Karpas-422 (cell line): Measurements from ENCODE around the gene CACNB3. TPM values are rescaled to one million over a fixed set of nuclear protein-coding genes. Genes with fewer than 3 reads are reported as not detected.
"Not testable (repeated sequence)": the region's sequence is repeated elsewhere in the genome, so short reads cannot be mapped to it uniquely, and the experiment has no call there.

ENCODE experiments used
- DNase-seq: peaks from one replicate; pipeline ENCODE4 v3.0.0-alpha.2; 2015
- H2AFZ ChIP-seq: fragments of 200-600 bp; sonication (generic); 2 replicates; pipeline ENCODE4 v1.6.1; 2014; ENCODE audit warnings: antibody characterized with exemption, low read length, mixed read lengths
- H3K27ac ChIP-seq: fragments of 200-600 bp; sonication (generic); 2 replicates; pipeline ENCODE4 v1.5.1; 2014; ENCODE audit warnings: mild to moderate bottlenecking, low read length, moderate library complexity
- H3K27me3 ChIP-seq: fragments of 200-600 bp; sonication (generic); 2 replicates; pipeline ENCODE4 v1.6.1; 2014; ENCODE audit warnings: low read length, mixed read lengths
- H3K36me3 ChIP-seq: fragments of 200-600 bp; sonication (generic); 2 replicates; pipeline ENCODE4 v1.6.1; 2014; ENCODE audit warnings: low read length, mixed read lengths; ENCODE audit not compliant: insufficient read depth
- H3K4me1 ChIP-seq: fragments of 200-600 bp; sonication (generic); 2 replicates; pipeline ENCODE4 v1.6.1; 2014; ENCODE audit warnings: mild to moderate bottlenecking, low read length, mixed read lengths
- H3K4me2 ChIP-seq: fragments of 200-600 bp; sonication (generic); 2 replicates; pipeline ENCODE4 v1.6.1; 2014; ENCODE audit warnings: low read length, low read depth, mild to moderate bottlenecking; ENCODE audit not compliant: poor library complexity, severe bottlenecking
- H3K4me3 ChIP-seq: fragments of 200-600 bp; sonication (generic); 2 replicates; pipeline ENCODE4 v1.5.1; 2014; ENCODE audit warnings: mild to moderate bottlenecking, antibody characterized with exemption, low read length, mixed read lengths
- H3K79me2 ChIP-seq: fragments of 200-600 bp; sonication (generic); 2 replicates; pipeline ENCODE4 v1.6.1; 2014; ENCODE audit warnings: mild to moderate bottlenecking, low read length, mixed read lengths
- H3K9ac ChIP-seq: fragments of 200-600 bp; sonication (generic); 2 replicates; pipeline ENCODE4 v1.6.0; 2014; ENCODE audit warnings: low read length
- H3K9me2 ChIP-seq: fragments of 200-600 bp; sonication (generic), shearing (Covaris generic); replicated peaks from 2 replicates; pipeline ENCODE4 v1.6.0; 2014; ENCODE audit warnings: mild to moderate bottlenecking, low read length, moderate library complexity; ENCODE audit not compliant: insufficient read depth
- H3K9me3 ChIP-seq: fragments of 300-700, 200-600 bp; sonication (generic); 2 replicates; pipeline ENCODE4 v1.6.1; 2014; ENCODE audit warnings: low read length, mixed read lengths
- H4K20me1 ChIP-seq: fragments of 200-600 bp; sonication (generic); 2 replicates; pipeline ENCODE4 v1.6.1; 2014; ENCODE audit warnings: mild to moderate bottlenecking, antibody characterized with exemption, low read length, low read depth; ENCODE audit not compliant: insufficient read depth
- total RNA-seq: library from RNA; depleted of rRNA; stranded (reverse); fragments of >200 nt; shearing (Covaris generic); gene quantifications from 2 replicates; pipeline ENCODE4 v1.2.3, GENCODE V29; 2014; ENCODE audit warnings: low replicate concordance

Gene CACNB3
- total RNA-seq, 1 experiment from 2014 or later = 3.1 TPM

GRCh38 chr12:48851883-48852733 lies 33.8 kb downstream of the CACNB3 start, which contains the start of gene DDX23:
DDX23 (minus strand) TSS chr12:48852163; CDS start chr12:48845782, 6,381 bp downstream.
- H4K20me1 ChIP-seq = peaks cover 5% of the 10 kb centered on the region; the same call in 1 of the 2 replicates
- H3K9me3 ChIP-seq = no peaks in the 10 kb centered on the region
- peak within 1 kb of the TSS; percentile 98 for H3K4me2 ChIP-seq
- DNase-seq = peak; percentile 98
- H3K79me2 ChIP-seq = peaks cover 49% of the 10 kb centered on the region
- peak within 1 kb of the TSS; percentile 91 for H3K9ac ChIP-seq
- H3K4me3 ChIP-seq = peak within 1 kb of the TSS; percentile 85
- peak within 1 kb of the TSS; percentile 38 for H3K27ac ChIP-seq
- H2AFZ ChIP-seq = peak within 1 kb of the TSS; percentile 73
- peaks cover 25% of the 10 kb centered on the region for H3K4me1 ChIP-seq
- peaks cover 3% of the 10 kb centered on the region; the same call in 1 of the 2 replicates for H3K36me3 ChIP-seq
- no peaks in the 10 kb centered on the region for H3K27me3 ChIP-seq
- no peaks in the 10 kb centered on the region for H3K9me2 ChIP-seq

- H3K9me2 ChIP-seq = no peaks in the 10 kb centered on the region
Measured at GRCh38 chr12:48852734-48853688, 34.7 kb downstream of the CACNB3 start.

GRCh38 chr12:48854488-48854887 lies 36.2 kb downstream of the CACNB3 start:
- Histone ChIP-seq H3K9me2 (no peaks in the 10 kb centered on the region), H2AFZ (no peak overlapping the region), H3K36me3 (no peaks in the 10 kb centered on the region), H3K4me2 (no peak overlapping the region), H3K79me2 (peaks cover 31% of the 10 kb centered on the region), H3K9me3 (no peaks in the 10 kb centered on the region), H3K27me3 (no peaks in the 10 kb centered on the region), H3K27ac (no peak overlapping the region), H4K20me1 (peaks cover 5% of the 10 kb centered on the region; the same call in 1 of the 2 replicates), H3K9ac (no peak overlapping the region), H3K4me1 (peaks cover 38% of the 10 kb centered on the region), H3K4me3 (no peak overlapping the region)
- no peak for DNase-seq

More at GRCh38 chr12:48852734-48853688, 34.7 kb downstream of the CACNB3 start:
- Histone ChIP-seq H2AFZ (peak overlapping the region; percentile 73), H3K27me3 (no peaks in the 10 kb centered on the region), H3K4me1 (peaks cover 34% of the 10 kb centered on the region), H3K4me3 (peak overlapping the region; percentile 85), H3K4me2 (peak overlapping the region; percentile 98), H3K36me3 (peaks cover 3% of the 10 kb centered on the region; the same call in 1 of the 2 replicates), H3K27ac (peak overlapping the region; percentile 32), H3K9me3 (no peaks in the 10 kb centered on the region), H4K20me1 (peaks cover 5% of the 10 kb centered on the region; the same call in 1 of the 2 replicates), H3K79me2 (peaks cover 43% of the 10 kb centered on the region), H3K9ac (peak overlapping the region; percentile 72)
- DNase-seq = peak; percentile 97

GRCh38 chr12:48854932-48855331 lies 36.6 kb downstream of the CACNB3 start:
- not testable (repeated sequence) for H3K27me3 ChIP-seq, H4K20me1 ChIP-seq, H2AFZ ChIP-seq, H3K27ac ChIP-seq, H3K9me2 ChIP-seq, DNase-seq, H3K36me3 ChIP-seq, H3K9ac ChIP-seq, H3K9me3 ChIP-seq, H3K4me3 ChIP-seq, H3K4me2 ChIP-seq
- Histone ChIP-seq H3K4me1 (peaks cover 38% of the 10 kb centered on the region), H3K79me2 (peaks cover 27% of the 10 kb centered on the region)

GRCh38 chr12:48856379-48856778 lies 38.1 kb downstream of the CACNB3 start:
- Histone ChIP-seq H2AFZ (no peak overlapping the region), H3K9ac (no peak overlapping the region)

GRCh38 chr12:48857278-48857994 lies 39.1 kb downstream of the CACNB3 start:
- no peaks in the 10 kb centered on the region for H3K27me3 ChIP-seq
- H4K20me1 ChIP-seq = no peaks in the 10 kb centered on the region
- no peak overlapping the region for H3K27ac ChIP-seq
- peak overlapping the region; percentile 66 for H3K4me2 ChIP-seq
- H3K9me2 ChIP-seq = no peaks in the 10 kb centered on the region
- peak overlapping the region; percentile 51; the same call in 1 of the 2 replicates for H3K4me3 ChIP-seq
- no peaks in the 10 kb centered on the region for H3K9me3 ChIP-seq
- peaks cover 27% of the 10 kb centered on the region for H3K4me1 ChIP-seq
- peak overlapping the region; percentile 46; the same call in 1 of the 2 replicates for H2AFZ ChIP-seq
- no peaks in the 10 kb centered on the region for H3K36me3 ChIP-seq
- peak overlapping the region; percentile 44 for H3K9ac ChIP-seq
- peaks cover 4% of the 10 kb centered on the region for H3K79me2 ChIP-seq
- DNase-seq = peak; percentile 89

More at GRCh38 chr12:48856379-48856778, 38.1 kb downstream of the CACNB3 start:
- Histone ChIP-seq H3K4me3 (no peak overlapping the region), H3K27me3 (no peaks in the 10 kb centered on the region), H3K79me2 (peaks cover 12% of the 10 kb centered on the region), H3K4me2 (no peak overlapping the region), H3K4me1 (peaks cover 28% of the 10 kb centered on the region), H3K9me3 (no peaks in the 10 kb centered on the region), H3K27ac (no peak overlapping the region), H3K9me2 (no peaks in the 10 kb centered on the region), H3K36me3 (no peaks in the 10 kb centered on the region), H4K20me1 (no peaks in the 10 kb centered on the region)
- no peak for DNase-seq

GRCh38 chr12:48858043-48858442 lies 39.7 kb downstream of the CACNB3 start:
- no peaks in the 10 kb centered on the region for H3K27me3 ChIP-seq
- no peak overlapping the region for H3K27ac ChIP-seq
- peak overlapping the region; percentile 44; the same call in 1 of the 2 replicates for H3K9ac ChIP-seq
- peak overlapping the region; percentile 66 for H3K4me2 ChIP-seq
- no peaks in the 10 kb centered on the region for H3K36me3 ChIP-seq
- no peak overlapping the region for H2AFZ ChIP-seq
- H3K79me2 ChIP-seq = no peaks in the 10 kb centered on the region
- H4K20me1 ChIP-seq = no peaks in the 10 kb centered on the region
- H3K9me3 ChIP-seq = no peaks in the 10 kb centered on the region
- peaks cover 21% of the 10 kb centered on the region for H3K4me1 ChIP-seq
- H3K9me2 ChIP-seq = no peaks in the 10 kb centered on the region
- H3K4me3 ChIP-seq = peak overlapping the region; percentile 51; the same call in 1 of the 2 replicates
- DNase-seq = peak; percentile 63
